CD14-positive monocyte (primary cell): ENCODE data around the gene MDN1. TPM values are rescaled to one million over a fixed set of nuclear protein-coding genes. Genes with fewer than 3 reads are reported as not detected.
A peak's percentile ranks its signal among the peaks of the same experiment; 100 is the strongest.

Experiments used
- DNase-seq, 3 donors: peaks; one replicate each; pipeline ENCODE4 v3.0.0-alpha.2; 2011 to 2022
- H2AFZ ChIP-seq: 2 replicates; pipeline ENCODE4 v1.6.0; 2012; ENCODE audit warnings: mild to moderate bottlenecking, low read depth, low read length, inconsistent platforms; ENCODE audit not compliant: insufficient read depth, poor library complexity, severe bottlenecking
- H3K27ac ChIP-seq, 2 donors: 1 replicate in 1 of 2; 2 replicates in 1 of 2; pipeline ENCODE4 v1.5.1; 2012 to 2013; ENCODE audit warnings: low read length in 2 of 2, control low read depth in 1 of 2, inconsistent platforms in 1 of 2, low read depth in 1 of 2, mild to moderate bottlenecking in 1 of 2
- H3K27me3 ChIP-seq, 2 donors: one replicate each; pipeline versions ENCODE4 v1.6.0 to v1.6.1; 2011 to 2013; ENCODE audit warnings: low read length in 2 of 2; ENCODE audit not compliant: control insufficient read depth in 2 of 2, insufficient read depth in 2 of 2
- H3K36me3 ChIP-seq, 2 donors: replicated peaks in 1 of 2; 1 replicate in 1 of 2; 2 replicates in 1 of 2; pipeline versions ENCODE4 v1.5.1 to v1.6.1; 2012 to 2013; ENCODE audit warnings: low read length in 2 of 2, control low read depth in 1 of 2, inconsistent platforms in 1 of 2, mild to moderate bottlenecking in 1 of 2; ENCODE audit not compliant: insufficient read depth in 2 of 2, control insufficient read depth in 1 of 2
- H3K4me1 ChIP-seq, 2 donors: 1 replicate in 1 of 2; 2 replicates in 1 of 2; pipeline versions ENCODE4 v1.5.1 to v1.6.1; 2012 to 2013; ENCODE audit warnings: low read length in 2 of 2, control low read depth in 1 of 2, inconsistent platforms in 1 of 2, mild to moderate bottlenecking in 1 of 2, moderate library complexity in 1 of 2; ENCODE audit not compliant: insufficient read depth in 2 of 2, control insufficient read depth in 1 of 2
- H3K4me2 ChIP-seq: replicated peaks from 2 replicates; pipeline ENCODE3; 2012; ENCODE audit warnings: low read length, moderate library complexity, mild to moderate bottlenecking; ENCODE audit not compliant: poor library complexity, severe bottlenecking; ENCODE audit errors: extremely low read depth
- H3K4me3 ChIP-seq, 3 experiments: fragments of 200-600 bp in 1 of 3; sonication (generic) in 1 of 3; replicated peaks in 1 of 3; 1 replicate in 2 of 3; 2 replicates in 1 of 3; pipeline ENCODE4 v1.5.1; 2011 to 2013; ENCODE audit warnings: low read length in 3 of 3, mild to moderate bottlenecking in 3 of 3, control low read depth in 2 of 3, low read depth in 2 of 3, inconsistent platforms in 1 of 3, moderate library complexity in 1 of 3
- H3K79me2 ChIP-seq: 2 replicates; pipeline ENCODE4 v1.6.0; 2012; ENCODE audit warnings: mild to moderate bottlenecking, control low read depth, inconsistent platforms, low read length, moderate library complexity; ENCODE audit not compliant: insufficient read depth
- H3K9ac ChIP-seq: 2 replicates; pipeline ENCODE4 v1.6.0; 2017; ENCODE audit warnings: low read length, mild to moderate bottlenecking; ENCODE audit not compliant: insufficient read depth, poor library complexity, severe bottlenecking
- H3K9me3 ChIP-seq, 2 donors: replicated peaks in 1 of 2; 1 replicate in 1 of 2; 2 replicates in 1 of 2; pipeline versions ENCODE4 v1.5.1 to v1.6.1; 2012 to 2013; ENCODE audit warnings: low read length in 2 of 2, control low read depth in 1 of 2; ENCODE audit not compliant: control insufficient read depth in 1 of 2, insufficient read depth in 1 of 2
- H4K20me1 ChIP-seq: 2 replicates; pipeline ENCODE4 v1.6.0; 2012; ENCODE audit warnings: mild to moderate bottlenecking, low read length, control low read depth, moderate library complexity; ENCODE audit not compliant: insufficient read depth
- H3K27ac Mint-ChIP-seq, 7 donors: one replicate each; pipeline ENCODE4 v1.8.0; 2020; ENCODE audit warnings: mild to moderate bottlenecking in 7 of 7, mixed read lengths in 7 of 7, moderate library complexity in 6 of 7, inconsistent platforms in 2 of 7
- H3K27me3 Mint-ChIP-seq, 3 donors: one replicate each; pipeline ENCODE4 v1.8.0; 2021 to 2022; ENCODE audit warnings: low read depth in 3 of 3, mild to moderate bottlenecking in 3 of 3, mixed read lengths in 3 of 3, moderate library complexity in 3 of 3, inconsistent platforms in 1 of 3
- H3K36me3 Mint-ChIP-seq, 2 donors: one replicate each; pipeline ENCODE4 v1.8.0; 2020; ENCODE audit warnings: mixed read lengths in 2 of 2, inconsistent platforms in 1 of 2, mild to moderate bottlenecking in 1 of 2
- H3K4me1 Mint-ChIP-seq: one replicate; pipeline ENCODE4 v1.8.0; 2020; ENCODE audit warnings: mild to moderate bottlenecking, mixed read lengths
- H3K4me3 Mint-ChIP-seq, 2 donors: one replicate each; pipeline ENCODE4 v1.8.0; 2020; ENCODE audit warnings: mild to moderate bottlenecking in 2 of 2, mixed read lengths in 2 of 2, moderate library complexity in 1 of 2
- H3K9me3 Mint-ChIP-seq, 7 donors: one replicate each; pipeline ENCODE4 v1.8.0; 2020 to 2022; ENCODE audit warnings: mixed read lengths in 7 of 7, mild to moderate bottlenecking in 6 of 7, moderate library complexity in 6 of 7, inconsistent platforms in 2 of 7
- WGBS: methylation state at CpG from one replicate; pipeline ENCODE4 v1.1.5; 2013; ENCODE audit warnings: missing lambda C conversion rate; ENCODE audit not compliant: insufficient coverage; 5-methylcytosine and 5-hydroxymethylcytosine counted together
- intact Hi-C, 2 donors: fragments of 100-400 bp; cut with micrococcal nuclease; formaldehyde crosslinking; loops; one replicate each; pipeline versions ENCODE4 v1.15.0 to v1.15.1; 2023
- polyA plus RNA-seq, 3 donors: library from polyadenylated mRNA; depleted of rRNA in 1 of 3; unstranded in 2 of 3; stranded (reverse) in 1 of 3; fragments of 300-500 nt in 2 of 3; fragments of >200 nt in 1 of 3; fragmentation: Illumina TruSeq in 2 of 3; gene quantifications; 1 replicate in 2 of 3; 2 replicates in 1 of 3; pipeline ENCODE4 v1.2.3, GENCODE V29; 2012 to 2021
- TF ChIP-seq, protein P1 (sequence below): fragments of 200-600 bp; IDR thresholded peaks from one replicate; pipeline ENCODE4 v1.8.0; 2022; ENCODE audit warnings: antibody characterized with exemption, mild to moderate bottlenecking

Gene MDN1
- polyA plus RNA-seq, 3 donors = 0.61 to 6.6 (median 1.8) TPM

DNA sequence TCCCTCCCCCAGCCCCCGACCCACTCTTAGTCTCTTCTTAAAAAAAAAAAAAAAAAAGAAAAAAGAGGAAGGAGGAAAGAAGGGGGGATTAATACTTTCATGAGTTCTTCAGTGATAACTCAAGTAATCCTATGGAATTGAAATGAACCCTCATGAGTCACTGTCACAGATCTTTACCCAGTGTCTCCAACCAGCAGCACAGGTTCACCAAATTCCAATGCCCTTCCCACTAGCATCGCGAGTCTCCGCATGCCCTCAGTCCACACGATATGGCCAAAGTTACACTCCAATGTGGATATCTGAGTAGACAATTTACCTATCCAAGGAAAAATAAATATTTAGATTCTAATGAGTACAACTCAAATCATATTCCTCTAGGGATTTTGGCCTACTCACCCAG is 74.5 kb downstream of the MDN1 start:
- no peaks in the 10 kb centered on the region for H3K27me3 ChIP-seq
- H2AFZ ChIP-seq = no peak overlapping the region
- H3K4me1 ChIP-seq = no peaks in the 10 kb centered on the region
- no peak overlapping the region for H3K4me3 ChIP-seq
- TF ChIP-seq, protein P1, sequence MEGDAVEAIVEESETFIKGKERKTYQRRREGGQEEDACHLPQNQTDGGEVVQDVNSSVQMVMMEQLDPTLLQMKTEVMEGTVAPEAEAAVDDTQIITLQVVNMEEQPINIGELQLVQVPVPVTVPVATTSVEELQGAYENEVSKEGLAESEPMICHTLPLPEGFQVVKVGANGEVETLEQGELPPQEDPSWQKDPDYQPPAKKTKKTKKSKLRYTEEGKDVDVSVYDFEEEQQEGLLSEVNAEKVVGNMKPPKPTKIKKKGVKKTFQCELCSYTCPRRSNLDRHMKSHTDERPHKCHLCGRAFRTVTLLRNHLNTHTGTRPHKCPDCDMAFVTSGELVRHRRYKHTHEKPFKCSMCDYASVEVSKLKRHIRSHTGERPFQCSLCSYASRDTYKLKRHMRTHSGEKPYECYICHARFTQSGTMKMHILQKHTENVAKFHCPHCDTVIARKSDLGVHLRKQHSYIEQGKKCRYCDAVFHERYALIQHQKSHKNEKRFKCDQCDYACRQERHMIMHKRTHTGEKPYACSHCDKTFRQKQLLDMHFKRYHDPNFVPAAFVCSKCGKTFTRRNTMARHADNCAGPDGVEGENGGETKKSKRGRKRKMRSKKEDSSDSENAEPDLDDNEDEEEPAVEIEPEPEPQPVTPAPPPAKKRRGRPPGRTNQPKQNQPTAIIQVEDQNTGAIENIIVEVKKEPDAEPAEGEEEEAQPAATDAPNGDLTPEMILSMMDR = no peak
- H3K36me3 ChIP-seq = peaks cover 39 to 88% of the 10 kb centered on the region in 2 donors
- no CpG with 5 or more reads among the region's 5 CpGs for WGBS
- no peak overlapping the region for H3K9ac ChIP-seq
- Mint-ChIP-seq H3K27me3 (no peaks in the 10 kb centered on the region), H3K4me1 (no peaks in the 10 kb centered on the region), H3K27ac (no peak overlapping the region), H3K36me3 (peaks cover 62 to 79% of the 10 kb centered on the region in 2 donors), H3K9me3 (no peaks in the 10 kb centered on the region), H3K4me3 (no peak overlapping the region)
- intact Hi-C loops = no loop called here
- H3K79me2 ChIP-seq = no peaks in the 10 kb centered on the region
- no peak overlapping the region for H3K27ac ChIP-seq
- H3K4me2 ChIP-seq = no peak overlapping the region
- H4K20me1 ChIP-seq = no peaks in the 10 kb centered on the region
- no peak for DNase-seq
- no peaks in the 10 kb centered on the region for H3K9me3 ChIP-seq

DNA sequence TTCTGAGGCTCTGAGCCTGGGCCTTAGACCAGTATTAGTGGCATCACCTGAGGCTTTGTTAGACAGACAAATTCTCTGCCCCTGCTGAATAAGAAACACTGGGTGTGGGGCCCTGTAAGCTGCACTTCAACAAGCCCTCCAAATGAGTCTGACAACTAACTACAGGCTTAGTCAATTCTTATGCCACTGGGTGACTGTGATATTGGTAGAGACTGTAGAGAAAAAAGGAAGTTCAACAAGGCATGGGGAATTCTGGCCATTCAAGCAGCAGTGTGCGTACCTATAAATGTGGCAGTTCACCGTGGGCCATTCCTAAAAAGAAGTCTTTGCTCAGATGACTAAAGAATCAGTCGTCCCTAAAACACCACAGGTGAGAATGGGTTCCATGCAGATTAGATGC is 82.7 kb downstream of the MDN1 start:
- no CpG with 5 or more reads among the region's 3 CpGs for whole genome bisulfite sequencing
- Histone ChIP-seq H3K9ac (no peak overlapping the region), H3K4me1 (peaks cover 9 to 15% of the 10 kb centered on the region in 2 donors), H4K20me1 (no peaks in the 10 kb centered on the region), H2AFZ (no peak overlapping the region), H3K79me2 (no peaks in the 10 kb centered on the region), H3K27me3 (no peaks in the 10 kb centered on the region), H3K9me3 (no peaks in the 10 kb centered on the region), H3K4me3 (no peak overlapping the region), H3K4me2 (no peak overlapping the region), H3K27ac (peak overlapping the region in 1 of 2 donors; percentile 55), H3K36me3 (peaks cover 15 to 56% of the 10 kb centered on the region in 2 donors)
- Mint-ChIP-seq H3K9me3 (peaks cover 0 to under 1% (median 0%) of the 10 kb centered on the region in 7 donors), H3K4me1 (peaks cover 13% of the 10 kb centered on the region), H3K27ac (peak overlapping the region in 3 of 7 donors; percentile 43 to 74 (median 64)), H3K4me3 (no peak overlapping the region), H3K27me3 (no peaks in the 10 kb centered on the region), H3K36me3 (peaks cover 42 to 54% of the 10 kb centered on the region in 2 donors)
- TF ChIP-seq, protein P1 = no peak
- intact Hi-C loops = no loop called here
- peak in 2 of 3 donors; percentile 11 to 51 for DNase-seq
